K562 (cell line): ENCODE measurements around the gene ENTPD8. TPM values are rescaled to one million over a fixed set of nuclear protein-coding genes. Genes with fewer than 3 reads are reported as not detected.

ENCODE experiments used
- ADNP ChIP-seq: fragments of 200-800 bp; sonication (Bioruptor generic); IDR thresholded peaks from 2 replicates; pipeline ENCODE4 v1.6.1; 2016; ENCODE audit warnings: missing genetic modification characterization, missing compliant biosample characterization
- CCNT2 ChIP-seq: IDR thresholded peaks from 2 replicates; pipeline ENCODE4 v1.6.1; 2011; ENCODE audit warnings: borderline replicate concordance, low read depth, mild to moderate bottlenecking, moderate library complexity, mixed read lengths, low read length; ENCODE audit not compliant: insufficient read length; ENCODE audit errors: extremely low read depth
- GTF2A2 ChIP-seq: IDR thresholded peaks from 2 replicates; pipeline ENCODE4 v1.6.1; 2016; ENCODE audit warnings: mild to moderate bottlenecking, missing genetic modification characterization, missing compliant biosample characterization
- HCFC1 ChIP-seq: IDR thresholded peaks from 2 replicates; pipeline ENCODE4 v1.6.1; 2012; ENCODE audit warnings: low read depth, low read length, improper control_type of control experiment
- HMG20A ChIP-seq: fragments of 450-650 bp; formaldehyde crosslinking; conservative IDR thresholded peaks from 2 replicates; pipeline ENCODE4 v1.4.0; 2020; ENCODE audit warnings: mild to moderate bottlenecking, mixed read lengths
- KLF1 ChIP-seq: fragments of 450-650 bp; IDR thresholded peaks from 2 replicates; pipeline ENCODE4 v1.6.1; 2016; ENCODE audit warnings: missing genetic modification characterization, missing compliant biosample characterization
- MEF2A ChIP-seq: IDR thresholded peaks from 2 replicates; pipeline ENCODE4 v1.6.1; 2011; ENCODE audit warnings: low read depth, mild to moderate bottlenecking, low read length, moderate library complexity; ENCODE audit not compliant: control insufficient read depth
- MYC ChIP-seq, 2 experiments: fragments of 250-450 bp in 1 of 2; sonication (Bioruptor Pico) in 1 of 2; IDR thresholded peaks; 2 replicates each; pipeline versions ENCODE4 v1.5.1 to v1.6.1; 2012 to 2021; ENCODE audit warnings: low read depth in 2 of 2, borderline replicate concordance in 1 of 2, improper control_type of control experiment in 1 of 2, low read length in 1 of 2, mild to moderate bottlenecking in 1 of 2, moderate library complexity in 1 of 2
- NCOA1 ChIP-seq: fragments of 450-650 bp; IDR thresholded peaks from 2 replicates; pipeline ENCODE4 v1.6.1; 2016; ENCODE audit warnings: low read depth
- NR4A1 ChIP-seq, 2 experiments: fragments of 250-450 bp in 1 of 2; fragments of 450-650 bp in 1 of 2; sonication (Bioruptor Pico) in 1 of 2; IDR thresholded peaks; 2 replicates each; pipeline versions ENCODE4 v1.4.0 to v1.6.1; 2016 to 2020; ENCODE audit warnings: mild to moderate bottlenecking in 2 of 2, missing compliant biosample characterization in 1 of 2, missing genetic modification characterization in 1 of 2, moderate library complexity in 1 of 2
- NRF1 ChIP-seq, 2 experiments: fragments of 450-650 bp; IDR thresholded peaks in 1 of 2; conservative IDR thresholded peaks in 1 of 2; 2 replicates each; pipeline ENCODE4 v1.6.1; 2014; ENCODE audit warnings: mild to moderate bottlenecking in 2 of 2
- SRSF7 ChIP-seq: fragments of 200-400 bp; formaldehyde crosslinking; optimal IDR thresholded peaks from 2 replicates; pipeline ENCODE3; 2017; ENCODE audit warnings: mild to moderate bottlenecking, low read depth, low read length
- TBP ChIP-seq: optimal IDR thresholded peaks from 2 replicates; pipeline ENCODE3; 2011; ENCODE audit warnings: low read depth, low read length, improper control_type of control experiment
- YBX1 ChIP-seq: fragments of 450-650 bp; IDR thresholded peaks from 2 replicates; pipeline ENCODE4 v1.7.1; 2016; ENCODE audit warnings: mild to moderate bottlenecking
- ZNF217 ChIP-seq: sonication (generic); formaldehyde crosslinking; IDR thresholded peaks from 2 replicates; pipeline ENCODE4 v1.8.0; 2022; ENCODE audit warnings: mild to moderate bottlenecking, missing genetic modification reagents
- ZNF668 ChIP-seq: fragments of 250-450 bp; sonication (Bioruptor Pico); IDR thresholded peaks from 2 replicates; pipeline ENCODE4 v1.8.0; 2022; ENCODE audit warnings: mild to moderate bottlenecking, inconsistent platforms
- polyA plus RNA-seq, 8 experiments: library from polyadenylated mRNA; depleted of rRNA in 4 of 8; stranded (reverse) in 5 of 8; unstranded in 3 of 8; fragments of >200 nt; fragmentation: Nextera tagmentation in 2 of 8; fragmentation: Illumina TruSeq in 1 of 8; extraction: Ambion mirVana in 2 of 8; extraction: Trizol in 1 of 8; gene quantifications; 2 replicates each; pipeline versions ENCODE4 v1.2.1 to v1.2.3, GENCODE V29; 2011 to 2014; ENCODE audit warnings: inconsistent platforms in 1 of 8, missing spikeins in 1 of 8
- total RNA-seq, 7 experiments: library from RNA; depleted of rRNA in 6 of 7; stranded (reverse); fragments of >200 nt in 6 of 7; fragmentation: Illumina TruSeq in 2 of 7; extraction: Trizol in 2 of 7; gene quantifications; 2 replicates each; pipeline versions ENCODE4 v1.2.1 to v1.2.3, GENCODE V29; 2011 to 2021; ENCODE audit warnings: low replicate concordance in 1 of 7
- TF ChIP-seq, protein P1 (sequence below): sonication (generic); formaldehyde crosslinking; IDR thresholded peaks from 2 replicates; pipeline ENCODE4 v1.8.0; 2022; ENCODE audit warnings: missing genetic modification reagents, mild to moderate bottlenecking, moderate library complexity, borderline replicate concordance
- TF ChIP-seq, protein P2 (sequence below): fragments of 200-800 bp; sonication (Bioruptor generic); IDR thresholded peaks from 2 replicates; pipeline ENCODE4 v1.6.1; 2017; ENCODE audit warnings: missing genetic modification characterization, missing compliant biosample characterization
- TF ChIP-seq, protein P3 (sequence below): sonication (generic); formaldehyde crosslinking; IDR thresholded peaks from 2 replicates; pipeline ENCODE4 v1.8.1; 2023; ENCODE audit warnings: mild to moderate bottlenecking, missing genetic modification reagents
- TF ChIP-seq, protein P4 (sequence below), 2 experiments: IDR thresholded peaks; 2 replicates each; pipeline ENCODE4 v1.6.1; 2012; ENCODE audit warnings: improper control_type of control experiment in 2 of 2, low read depth in 2 of 2, low read length in 2 of 2, borderline replicate concordance in 1 of 2

ENTPD8 gene
- total and polyA plus RNA-seq, 9 of the 15 experiments (the other 6 are each of a cell fraction or from before 2014, with no cell fraction given): 0.06 to 0.27 (median 0.19) TPM; not detected in 5

DNA sequence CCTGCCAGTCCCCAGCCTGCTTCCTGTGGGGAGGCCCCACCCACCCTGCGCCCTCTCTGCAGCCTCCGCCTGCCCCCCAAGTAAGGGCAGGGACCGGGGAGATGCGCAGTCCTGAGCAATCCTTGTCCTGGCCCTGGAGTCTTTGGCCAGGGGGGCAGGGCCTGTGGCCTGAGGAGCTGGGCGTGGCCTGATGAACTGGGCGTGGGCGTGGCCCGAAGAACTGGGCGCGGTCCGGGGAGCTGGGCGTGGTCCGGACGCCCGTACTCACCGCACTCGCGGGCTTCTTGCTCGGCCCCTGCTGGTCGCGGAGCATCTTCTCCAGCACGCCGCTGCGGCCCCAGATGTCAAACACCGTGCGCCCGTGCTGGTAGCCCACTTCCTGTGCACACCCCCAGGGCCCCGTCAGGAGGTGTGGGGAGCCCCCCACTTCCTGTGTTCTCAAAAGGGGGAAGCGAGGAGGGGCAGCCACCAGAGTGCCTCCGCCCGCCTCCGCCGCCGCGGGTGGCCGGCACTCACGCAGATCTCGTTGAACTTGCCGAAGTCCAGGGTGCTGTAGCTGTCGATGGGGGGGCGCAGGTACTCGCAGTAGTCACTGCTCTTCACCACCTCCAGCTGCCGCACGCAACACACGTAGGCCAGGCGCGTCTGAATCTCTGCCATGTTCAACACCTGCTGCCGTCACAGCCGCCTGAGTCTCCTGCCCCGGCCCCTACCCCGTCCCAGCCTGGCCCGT is 20.7 kb upstream of the ENTPD8 start (continued):
- TF ChIP-seq NRF1 (conservative IDR thresholded peaks at IDR 0.05 in 1 of 2, IDR thresholded peaks at IDR 0.05 in 1 of 2) (peak; percentile 78 to 80), GTF2A2 (tag) (no peak), MEF2A (no peak), NR4A1 (CRISPR knock-in tag; IDR thresholded peaks at IDR 0.05) (no peak), NR4A1 (tag; IDR thresholded peaks at IDR 0.05) (no peak), HMG20A (CRISPR knock-in tag) (no peak), HCFC1 (0 out of 2 replicates have a peak, but pooled peaks have one; percentile 4), MYC (IDR thresholded peaks at IDR 0.05; ENCODE audit: low read depth, low read length) (peak; percentile 40), MYC (CRISPR knock-in tag; IDR thresholded peaks at IDR 0.05; ENCODE audit: borderline replicate concordance, low read depth) (no peak), TBP (peak; percentile 34), YBX1 (no peak), SRSF7 (no peak), ZNF668 (CRISPR knock-in tag) (no peak), ADNP (tag) (no peak), KLF1 (peak; percentile 57; the same call in 1 of the 2 replicates), ZNF217 (no peak), NCOA1 (no peak), CCNT2 (peak; percentile 70)
- TF ChIP-seq, protein P1, sequence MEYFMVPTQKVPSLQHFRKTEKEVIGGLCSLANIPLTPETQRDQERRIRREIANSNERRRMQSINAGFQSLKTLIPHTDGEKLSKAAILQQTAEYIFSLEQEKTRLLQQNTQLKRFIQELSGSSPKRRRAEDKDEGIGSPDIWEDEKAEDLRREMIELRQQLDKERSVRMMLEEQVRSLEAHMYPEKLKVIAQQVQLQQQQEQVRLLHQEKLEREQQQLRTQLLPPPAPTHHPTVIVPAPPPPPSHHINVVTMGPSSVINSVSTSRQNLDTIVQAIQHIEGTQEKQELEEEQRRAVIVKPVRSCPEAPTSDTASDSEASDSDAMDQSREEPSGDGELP (CRISPR knock-in tag): peak; percentile 73
- TF ChIP-seq, protein P2, sequence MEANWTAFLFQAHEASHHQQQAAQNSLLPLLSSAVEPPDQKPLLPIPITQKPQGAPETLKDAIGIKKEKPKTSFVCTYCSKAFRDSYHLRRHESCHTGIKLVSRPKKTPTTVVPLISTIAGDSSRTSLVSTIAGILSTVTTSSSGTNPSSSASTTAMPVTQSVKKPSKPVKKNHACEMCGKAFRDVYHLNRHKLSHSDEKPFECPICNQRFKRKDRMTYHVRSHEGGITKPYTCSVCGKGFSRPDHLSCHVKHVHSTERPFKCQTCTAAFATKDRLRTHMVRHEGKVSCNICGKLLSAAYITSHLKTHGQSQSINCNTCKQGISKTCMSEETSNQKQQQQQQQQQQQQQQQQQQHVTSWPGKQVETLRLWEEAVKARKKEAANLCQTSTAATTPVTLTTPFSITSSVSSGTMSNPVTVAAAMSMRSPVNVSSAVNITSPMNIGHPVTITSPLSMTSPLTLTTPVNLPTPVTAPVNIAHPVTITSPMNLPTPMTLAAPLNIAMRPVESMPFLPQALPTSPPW (CRISPR knock-in tag): peak; percentile 43
- TF ChIP-seq, protein P3, sequence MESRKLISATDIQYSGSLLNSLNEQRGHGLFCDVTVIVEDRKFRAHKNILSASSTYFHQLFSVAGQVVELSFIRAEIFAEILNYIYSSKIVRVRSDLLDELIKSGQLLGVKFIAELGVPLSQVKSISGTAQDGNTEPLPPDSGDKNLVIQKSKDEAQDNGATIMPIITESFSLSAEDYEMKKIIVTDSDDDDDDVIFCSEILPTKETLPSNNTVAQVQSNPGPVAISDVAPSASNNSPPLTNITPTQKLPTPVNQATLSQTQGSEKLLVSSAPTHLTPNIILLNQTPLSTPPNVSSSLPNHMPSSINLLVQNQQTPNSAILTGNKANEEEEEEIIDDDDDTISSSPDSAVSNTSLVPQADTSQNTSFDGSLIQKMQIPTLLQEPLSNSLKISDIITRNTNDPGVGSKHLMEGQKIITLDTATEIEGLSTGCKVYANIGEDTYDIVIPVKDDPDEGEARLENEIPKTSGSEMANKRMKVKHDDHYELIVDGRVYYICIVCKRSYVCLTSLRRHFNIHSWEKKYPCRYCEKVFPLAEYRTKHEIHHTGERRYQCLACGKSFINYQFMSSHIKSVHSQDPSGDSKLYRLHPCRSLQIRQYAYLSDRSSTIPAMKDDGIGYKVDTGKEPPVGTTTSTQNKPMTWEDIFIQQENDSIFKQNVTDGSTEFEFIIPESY (CRISPR knock-in tag): peak; percentile 72
- TF ChIP-seq, protein P4, sequence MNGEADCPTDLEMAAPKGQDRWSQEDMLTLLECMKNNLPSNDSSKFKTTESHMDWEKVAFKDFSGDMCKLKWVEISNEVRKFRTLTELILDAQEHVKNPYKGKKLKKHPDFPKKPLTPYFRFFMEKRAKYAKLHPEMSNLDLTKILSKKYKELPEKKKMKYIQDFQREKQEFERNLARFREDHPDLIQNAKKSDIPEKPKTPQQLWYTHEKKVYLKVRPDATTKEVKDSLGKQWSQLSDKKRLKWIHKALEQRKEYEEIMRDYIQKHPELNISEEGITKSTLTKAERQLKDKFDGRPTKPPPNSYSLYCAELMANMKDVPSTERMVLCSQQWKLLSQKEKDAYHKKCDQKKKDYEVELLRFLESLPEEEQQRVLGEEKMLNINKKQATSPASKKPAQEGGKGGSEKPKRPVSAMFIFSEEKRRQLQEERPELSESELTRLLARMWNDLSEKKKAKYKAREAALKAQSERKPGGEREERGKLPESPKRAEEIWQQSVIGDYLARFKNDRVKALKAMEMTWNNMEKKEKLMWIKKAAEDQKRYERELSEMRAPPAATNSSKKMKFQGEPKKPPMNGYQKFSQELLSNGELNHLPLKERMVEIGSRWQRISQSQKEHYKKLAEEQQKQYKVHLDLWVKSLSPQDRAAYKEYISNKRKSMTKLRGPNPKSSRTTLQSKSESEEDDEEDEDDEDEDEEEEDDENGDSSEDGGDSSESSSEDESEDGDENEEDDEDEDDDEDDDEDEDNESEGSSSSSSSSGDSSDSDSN (IDR thresholded peaks at IDR 0.05; ENCODE audit: borderline replicate concordance in 1 of 2, low read depth in 2 of 2, low read length in 2 of 2): 0 out of 4 replicates have a peak, but pooled peaks have one; percentile 33 to 51
